C4-2B (cell line): ENCODE results near the gene SNED1.

ENCODE experiments used
- H3K27ac ChIP-seq: fragments of 450-650 bp; 2 replicates; pipeline ENCODE4 v1.5.1; 2017
- ZFX ChIP-seq: fragments of 450-650 bp; IDR thresholded peaks from 2 replicates; pipeline ENCODE4 v1.6.1; 2017
- TF ChIP-seq, protein P1 (sequence below): fragments of 450-650 bp; conservative IDR thresholded peaks from 2 replicates; pipeline ENCODE4 v1.5.1; 2017; ENCODE audit warnings: mild to moderate bottlenecking

SNED1 gene

DNA sequence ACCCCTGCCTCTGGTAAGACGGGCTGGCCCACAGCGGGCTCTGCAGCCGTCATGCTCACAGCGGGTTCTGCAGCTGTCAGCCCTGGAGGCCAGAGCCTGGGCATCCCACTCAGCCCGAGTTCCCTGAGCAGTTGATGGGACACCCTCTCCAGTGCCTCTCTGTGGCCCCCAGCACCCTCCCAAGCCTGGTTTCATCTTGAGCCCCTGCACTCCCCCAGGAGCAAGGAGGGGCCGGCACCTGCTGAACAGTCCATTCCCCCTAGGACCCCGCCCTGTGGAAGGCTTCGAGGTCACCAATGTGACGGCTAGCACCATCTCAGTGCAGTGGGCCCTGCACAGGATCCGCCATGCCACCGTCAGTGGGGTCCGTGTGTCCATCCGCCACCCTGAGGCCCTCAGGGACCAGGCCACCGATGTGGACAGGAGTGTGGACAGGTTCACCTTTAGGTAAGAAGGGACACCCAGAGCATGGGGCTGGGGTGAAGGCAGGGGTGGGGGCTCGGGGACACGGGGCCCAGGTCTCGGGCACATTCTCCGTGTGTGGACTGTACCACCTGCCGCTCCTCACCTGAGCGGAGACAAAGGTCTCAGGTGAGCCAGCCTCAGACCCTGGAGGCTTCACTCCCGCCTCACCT, 69.2 kb downstream of the SNED1 start:
- H3K27ac ChIP-seq = no peak overlapping the region
- TF ChIP-seq ZFX = no peak
- TF ChIP-seq, protein P1, sequence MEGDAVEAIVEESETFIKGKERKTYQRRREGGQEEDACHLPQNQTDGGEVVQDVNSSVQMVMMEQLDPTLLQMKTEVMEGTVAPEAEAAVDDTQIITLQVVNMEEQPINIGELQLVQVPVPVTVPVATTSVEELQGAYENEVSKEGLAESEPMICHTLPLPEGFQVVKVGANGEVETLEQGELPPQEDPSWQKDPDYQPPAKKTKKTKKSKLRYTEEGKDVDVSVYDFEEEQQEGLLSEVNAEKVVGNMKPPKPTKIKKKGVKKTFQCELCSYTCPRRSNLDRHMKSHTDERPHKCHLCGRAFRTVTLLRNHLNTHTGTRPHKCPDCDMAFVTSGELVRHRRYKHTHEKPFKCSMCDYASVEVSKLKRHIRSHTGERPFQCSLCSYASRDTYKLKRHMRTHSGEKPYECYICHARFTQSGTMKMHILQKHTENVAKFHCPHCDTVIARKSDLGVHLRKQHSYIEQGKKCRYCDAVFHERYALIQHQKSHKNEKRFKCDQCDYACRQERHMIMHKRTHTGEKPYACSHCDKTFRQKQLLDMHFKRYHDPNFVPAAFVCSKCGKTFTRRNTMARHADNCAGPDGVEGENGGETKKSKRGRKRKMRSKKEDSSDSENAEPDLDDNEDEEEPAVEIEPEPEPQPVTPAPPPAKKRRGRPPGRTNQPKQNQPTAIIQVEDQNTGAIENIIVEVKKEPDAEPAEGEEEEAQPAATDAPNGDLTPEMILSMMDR = no peak

DNA sequence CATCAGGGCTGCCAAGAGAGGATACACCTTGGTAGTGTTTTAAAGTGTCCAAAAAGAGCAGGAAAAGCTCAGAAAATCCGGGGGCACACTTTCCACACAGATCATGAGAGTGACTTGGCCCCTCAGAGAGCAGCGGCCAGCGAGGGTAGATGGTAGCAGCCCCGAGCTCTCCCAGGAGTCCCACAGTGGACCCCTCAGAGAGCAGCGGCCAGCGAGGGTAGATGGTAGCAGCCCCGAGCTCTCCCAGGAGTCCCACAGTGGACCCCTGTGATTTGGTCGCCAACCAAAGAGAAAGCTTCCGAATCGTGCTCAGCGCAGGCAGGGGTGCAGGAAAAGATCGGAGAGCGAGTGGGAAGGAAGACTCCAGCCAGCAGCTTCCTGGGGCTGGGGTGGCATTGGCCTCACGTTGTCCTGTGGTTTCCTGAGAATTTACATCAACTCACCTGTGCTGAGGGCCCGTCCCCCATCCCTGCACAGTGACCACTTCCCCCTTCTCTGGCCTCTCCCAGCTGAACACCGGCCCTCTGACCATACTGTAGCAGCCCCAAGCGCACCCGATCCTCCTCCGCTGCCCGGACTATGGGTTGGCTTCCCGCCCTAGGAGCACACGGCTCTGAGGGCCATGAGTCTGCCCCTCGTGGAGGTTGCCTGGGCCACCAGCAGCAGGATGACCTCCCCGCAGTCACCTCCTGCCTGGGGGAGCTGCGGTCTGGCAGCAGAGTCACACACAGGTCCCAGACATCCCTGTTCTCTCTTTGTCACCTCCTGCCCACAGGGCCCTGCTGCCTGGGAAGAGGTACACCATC, 69.9 kb downstream of the SNED1 start:
- H3K27ac ChIP-seq = no peak overlapping the region
- TF ChIP-seq, protein P1 = no peak
- no peak for TF ChIP-seq ZFX

DNA sequence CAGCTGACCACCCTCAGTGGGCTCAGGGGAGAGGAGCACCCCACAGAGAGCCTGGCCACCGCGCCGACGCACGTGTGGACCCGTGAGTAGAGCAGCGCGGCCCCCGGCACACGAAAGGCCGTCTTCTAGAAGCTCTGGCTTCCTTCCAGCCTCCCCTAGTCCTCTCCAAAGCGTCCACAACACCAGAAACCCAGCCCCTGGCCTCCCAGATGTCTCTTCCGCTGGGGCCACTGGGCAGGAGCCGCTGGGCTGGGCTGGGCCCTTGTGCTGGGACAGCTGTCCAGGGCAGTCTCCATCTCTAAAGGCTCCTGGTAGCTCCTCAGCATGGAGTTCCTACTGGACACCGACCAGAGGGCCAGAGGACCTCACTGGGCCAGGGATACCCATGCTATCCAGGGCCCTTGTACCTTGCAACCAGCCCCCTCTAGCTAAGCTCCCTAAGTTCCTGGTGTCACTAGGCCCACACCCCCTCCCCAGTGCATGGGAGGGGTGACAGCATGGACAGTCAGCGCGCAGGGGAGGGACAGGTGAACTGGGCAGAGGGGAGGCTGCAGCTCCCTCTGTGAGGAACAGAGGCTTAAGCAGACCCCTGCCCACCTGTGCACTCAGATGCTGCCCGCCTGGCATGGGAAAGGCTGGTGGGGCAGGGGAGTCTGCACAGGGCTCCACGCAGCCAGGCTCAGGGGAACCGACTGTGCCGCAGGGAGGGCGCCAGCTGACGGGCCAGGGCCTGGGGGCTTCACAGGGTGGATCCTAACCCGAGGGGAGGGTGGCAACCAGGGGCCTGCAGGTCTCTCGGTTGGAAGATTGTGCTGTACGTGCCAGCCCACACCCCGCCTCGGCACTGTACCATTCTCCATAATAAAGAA, 70.8 kb downstream of the SNED1 start:
- TF ChIP-seq, protein P1 = no peak
- TF ChIP-seq ZFX = no peak
- H3K27ac ChIP-seq = no peak overlapping the region

DNA sequence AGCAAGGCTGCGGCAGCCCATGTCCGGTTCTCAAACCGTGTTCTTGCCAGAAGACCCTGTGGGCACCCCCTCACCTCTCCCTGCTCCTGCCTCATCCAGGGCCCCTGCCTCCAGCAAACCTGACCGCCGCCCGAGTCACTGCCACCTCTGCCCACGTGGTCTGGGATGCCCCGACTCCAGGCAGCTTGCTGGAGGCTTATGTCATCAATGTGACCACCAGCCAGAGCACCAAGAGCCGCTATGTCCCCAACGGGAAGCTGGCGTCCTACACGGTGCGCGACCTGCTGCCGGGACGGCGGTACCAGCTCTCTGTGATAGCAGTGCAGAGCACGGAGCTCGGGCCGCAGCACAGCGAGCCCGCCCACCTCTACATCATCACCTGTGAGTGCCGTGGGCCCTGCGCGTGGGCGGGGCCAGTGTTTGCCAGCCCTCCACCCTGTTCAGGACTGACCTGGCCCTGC, 71.4 kb downstream of the SNED1 start:
- H3K27ac ChIP-seq = no peak overlapping the region
- TF ChIP-seq, protein P1 = no peak
- TF ChIP-seq ZFX = no peak

DNA sequence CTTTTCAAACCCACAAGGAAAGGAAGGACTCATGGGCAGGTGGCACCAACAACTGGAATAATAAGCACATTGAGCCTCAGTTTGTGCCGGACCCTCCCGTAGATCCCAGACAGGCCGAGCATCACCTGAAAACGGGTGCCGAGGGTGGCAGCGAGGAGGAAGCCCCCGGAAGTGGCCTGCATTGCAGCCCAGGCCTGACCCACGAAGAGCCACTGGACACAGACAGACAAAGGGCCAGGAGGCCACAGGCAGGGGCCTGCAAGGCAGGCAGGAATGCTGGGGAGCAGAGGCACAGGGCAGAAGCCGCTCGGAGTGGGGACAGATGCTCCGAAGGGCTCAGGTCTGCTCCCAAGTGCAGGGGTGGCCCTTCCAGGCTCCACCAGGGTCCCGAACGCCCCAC, 71.9 kb downstream of the SNED1 start:
- no peak for TF ChIP-seq ZFX
- TF ChIP-seq, protein P1 = no peak
- no peak overlapping the region for H3K27ac ChIP-seq

DNA sequence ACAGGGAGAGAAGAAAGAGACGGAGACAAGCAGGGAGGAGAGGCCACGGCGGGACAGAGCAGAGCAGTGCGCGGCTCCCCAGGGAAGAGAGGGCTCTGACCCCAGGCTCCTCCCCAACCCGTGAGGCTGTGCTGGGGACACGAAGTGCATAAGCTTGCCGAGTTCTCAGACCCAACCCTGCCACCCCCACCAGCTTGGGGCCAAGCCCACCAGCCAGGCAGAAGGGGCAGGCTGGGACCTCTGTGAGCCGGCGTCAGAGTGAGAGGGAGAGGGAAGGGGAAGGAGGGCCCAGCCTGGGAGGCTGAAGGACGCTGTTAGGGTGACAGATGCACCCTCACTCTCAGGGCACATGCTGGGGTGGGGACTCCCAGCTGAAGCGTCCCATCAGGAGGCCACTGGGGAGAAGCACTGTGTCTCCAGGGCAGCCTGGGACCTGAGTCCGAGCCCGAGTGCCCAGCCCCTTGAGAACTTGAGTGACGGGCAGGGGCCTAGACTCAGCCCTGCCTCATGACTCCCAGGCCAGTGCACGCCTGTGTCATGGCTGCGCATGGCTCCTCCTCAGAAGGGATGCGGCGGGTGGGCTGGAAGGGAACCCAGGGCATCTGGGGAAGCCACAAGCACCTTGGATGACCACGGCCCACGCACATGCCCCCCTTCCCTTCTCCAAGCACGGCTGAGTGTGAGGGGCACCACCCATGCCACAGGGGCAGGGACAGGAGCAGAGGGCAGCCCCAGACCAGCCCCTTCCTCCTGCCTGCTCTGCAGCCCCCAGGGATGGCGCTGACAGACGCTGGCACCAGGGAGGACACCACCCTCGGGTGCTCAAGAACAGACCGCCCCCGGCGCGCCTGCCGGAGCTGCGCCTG, 72.6 kb downstream of the SNED1 start:
- no peak for TF ChIP-seq ZFX
- TF ChIP-seq, protein P1 = no peak
- no peak overlapping the region for H3K27ac ChIP-seq
